ENCODE results near the gene CHSY1. TPM values are rescaled to one million over a fixed set of nuclear protein-coding genes. Genes with fewer than 3 reads are reported as not detected.
A peak's percentile ranks its signal among the peaks of the same experiment; 100 is the strongest.

Gene CHSY1
- total and polyA plus RNA-seq, 10 of the 15 experiments (the other 5 are each of a cell fraction or from before 2014, with no cell fraction given) = 1.4 to 31.2 (median 10.5) TPM

- TF ChIP-seq NR2C1 (IDR thresholded peaks at IDR 0.05) = 0 out of 2 replicates have a peak, but pooled peaks have one; percentile 24
- TF ChIP-seq, protein P1, sequence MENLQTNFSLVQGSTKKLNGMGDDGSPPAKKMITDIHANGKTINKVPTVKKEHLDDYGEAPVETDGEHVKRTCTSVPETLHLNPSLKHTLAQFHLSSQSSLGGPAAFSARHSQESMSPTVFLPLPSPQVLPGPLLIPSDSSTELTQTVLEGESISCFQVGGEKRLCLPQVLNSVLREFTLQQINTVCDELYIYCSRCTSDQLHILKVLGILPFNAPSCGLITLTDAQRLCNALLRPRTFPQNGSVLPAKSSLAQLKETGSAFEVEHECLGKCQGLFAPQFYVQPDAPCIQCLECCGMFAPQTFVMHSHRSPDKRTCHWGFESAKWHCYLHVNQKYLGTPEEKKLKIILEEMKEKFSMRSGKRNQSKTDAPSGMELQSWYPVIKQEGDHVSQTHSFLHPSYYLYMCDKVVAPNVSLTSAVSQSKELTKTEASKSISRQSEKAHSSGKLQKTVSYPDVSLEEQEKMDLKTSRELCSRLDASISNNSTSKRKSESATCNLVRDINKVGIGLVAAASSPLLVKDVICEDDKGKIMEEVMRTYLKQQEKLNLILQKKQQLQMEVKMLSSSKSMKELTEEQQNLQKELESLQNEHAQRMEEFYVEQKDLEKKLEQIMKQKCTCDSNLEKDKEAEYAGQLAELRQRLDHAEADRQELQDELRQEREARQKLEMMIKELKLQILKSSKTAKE (IDR thresholded peaks at IDR 0.05; ENCODE audit: low read depth, poor library complexity, severe bottlenecking) = peak; percentile 80
- TF ChIP-seq BACH1 (IDR thresholded peaks at IDR 0.05; ENCODE audit: borderline replicate concordance) = peak; percentile 65; the same call in 1 of the 2 replicates
- TF ChIP-seq, protein P2, sequence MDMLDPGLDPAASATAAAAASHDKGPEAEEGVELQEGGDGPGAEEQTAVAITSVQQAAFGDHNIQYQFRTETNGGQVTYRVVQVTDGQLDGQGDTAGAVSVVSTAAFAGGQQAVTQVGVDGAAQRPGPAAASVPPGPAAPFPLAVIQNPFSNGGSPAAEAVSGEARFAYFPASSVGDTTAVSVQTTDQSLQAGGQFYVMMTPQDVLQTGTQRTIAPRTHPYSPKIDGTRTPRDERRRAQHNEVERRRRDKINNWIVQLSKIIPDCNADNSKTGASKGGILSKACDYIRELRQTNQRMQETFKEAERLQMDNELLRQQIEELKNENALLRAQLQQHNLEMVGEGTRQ (IDR thresholded peaks at IDR 0.05; ENCODE audit: borderline replicate concordance, low read depth, low read length) = peak; percentile 79
- TF ChIP-seq CBFB (IDR thresholded peaks at IDR 0.05; ENCODE audit: low read depth) = peak; percentile 55; the same call in 1 of the 2 replicates
- 0 out of 2 replicates have a peak, but pooled peaks have one; percentile 12 for TF ChIP-seq TCF3 (IDR thresholded peaks at IDR 0.05; ENCODE audit: borderline replicate concordance, insufficient read depth, low read depth, low read length)
- TF ChIP-seq MEF2B (IDR thresholded peaks at IDR 0.05; ENCODE audit: partially characterized antibody, poor library complexity, severe bottlenecking) = peak; percentile 82
- peak; percentile 67; the same call in 1 of the 2 replicates for TF ChIP-seq CHD2 (IDR thresholded peaks at IDR 0.05; ENCODE audit: borderline replicate concordance, low read depth, low read length)
- TF ChIP-seq, protein P3, sequence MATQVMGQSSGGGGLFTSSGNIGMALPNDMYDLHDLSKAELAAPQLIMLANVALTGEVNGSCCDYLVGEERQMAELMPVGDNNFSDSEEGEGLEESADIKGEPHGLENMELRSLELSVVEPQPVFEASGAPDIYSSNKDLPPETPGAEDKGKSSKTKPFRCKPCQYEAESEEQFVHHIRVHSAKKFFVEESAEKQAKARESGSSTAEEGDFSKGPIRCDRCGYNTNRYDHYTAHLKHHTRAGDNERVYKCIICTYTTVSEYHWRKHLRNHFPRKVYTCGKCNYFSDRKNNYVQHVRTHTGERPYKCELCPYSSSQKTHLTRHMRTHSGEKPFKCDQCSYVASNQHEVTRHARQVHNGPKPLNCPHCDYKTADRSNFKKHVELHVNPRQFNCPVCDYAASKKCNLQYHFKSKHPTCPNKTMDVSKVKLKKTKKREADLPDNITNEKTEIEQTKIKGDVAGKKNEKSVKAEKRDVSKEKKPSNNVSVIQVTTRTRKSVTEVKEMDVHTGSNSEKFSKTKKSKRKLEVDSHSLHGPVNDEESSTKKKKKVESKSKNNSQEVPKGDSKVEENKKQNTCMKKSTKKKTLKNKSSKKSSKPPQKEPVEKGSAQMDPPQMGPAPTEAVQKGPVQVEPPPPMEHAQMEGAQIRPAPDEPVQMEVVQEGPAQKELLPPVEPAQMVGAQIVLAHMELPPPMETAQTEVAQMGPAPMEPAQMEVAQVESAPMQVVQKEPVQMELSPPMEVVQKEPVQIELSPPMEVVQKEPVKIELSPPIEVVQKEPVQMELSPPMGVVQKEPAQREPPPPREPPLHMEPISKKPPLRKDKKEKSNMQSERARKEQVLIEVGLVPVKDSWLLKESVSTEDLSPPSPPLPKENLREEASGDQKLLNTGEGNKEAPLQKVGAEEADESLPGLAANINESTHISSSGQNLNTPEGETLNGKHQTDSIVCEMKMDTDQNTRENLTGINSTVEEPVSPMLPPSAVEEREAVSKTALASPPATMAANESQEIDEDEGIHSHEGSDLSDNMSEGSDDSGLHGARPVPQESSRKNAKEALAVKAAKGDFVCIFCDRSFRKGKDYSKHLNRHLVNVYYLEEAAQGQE (IDR thresholded peaks at IDR 0.05; ENCODE audit: low read depth, low read length) = 0 out of 2 replicates have a peak, but pooled peaks have one; percentile 3
- TF ChIP-seq, protein P4, sequence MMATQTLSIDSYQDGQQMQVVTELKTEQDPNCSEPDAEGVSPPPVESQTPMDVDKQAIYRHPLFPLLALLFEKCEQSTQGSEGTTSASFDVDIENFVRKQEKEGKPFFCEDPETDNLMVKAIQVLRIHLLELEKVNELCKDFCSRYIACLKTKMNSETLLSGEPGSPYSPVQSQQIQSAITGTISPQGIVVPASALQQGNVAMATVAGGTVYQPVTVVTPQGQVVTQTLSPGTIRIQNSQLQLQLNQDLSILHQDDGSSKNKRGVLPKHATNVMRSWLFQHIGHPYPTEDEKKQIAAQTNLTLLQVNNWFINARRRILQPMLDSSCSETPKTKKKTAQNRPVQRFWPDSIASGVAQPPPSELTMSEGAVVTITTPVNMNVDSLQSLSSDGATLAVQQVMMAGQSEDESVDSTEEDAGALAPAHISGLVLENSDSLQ (IDR thresholded peaks at IDR 0.05) = peak; percentile 60
- peak; percentile 65; the same call in 1 of the 2 replicates for TF ChIP-seq NFIC (IDR thresholded peaks at IDR 0.05; ENCODE audit: low read depth, low read length)
- TF ChIP-seq, protein P5, sequence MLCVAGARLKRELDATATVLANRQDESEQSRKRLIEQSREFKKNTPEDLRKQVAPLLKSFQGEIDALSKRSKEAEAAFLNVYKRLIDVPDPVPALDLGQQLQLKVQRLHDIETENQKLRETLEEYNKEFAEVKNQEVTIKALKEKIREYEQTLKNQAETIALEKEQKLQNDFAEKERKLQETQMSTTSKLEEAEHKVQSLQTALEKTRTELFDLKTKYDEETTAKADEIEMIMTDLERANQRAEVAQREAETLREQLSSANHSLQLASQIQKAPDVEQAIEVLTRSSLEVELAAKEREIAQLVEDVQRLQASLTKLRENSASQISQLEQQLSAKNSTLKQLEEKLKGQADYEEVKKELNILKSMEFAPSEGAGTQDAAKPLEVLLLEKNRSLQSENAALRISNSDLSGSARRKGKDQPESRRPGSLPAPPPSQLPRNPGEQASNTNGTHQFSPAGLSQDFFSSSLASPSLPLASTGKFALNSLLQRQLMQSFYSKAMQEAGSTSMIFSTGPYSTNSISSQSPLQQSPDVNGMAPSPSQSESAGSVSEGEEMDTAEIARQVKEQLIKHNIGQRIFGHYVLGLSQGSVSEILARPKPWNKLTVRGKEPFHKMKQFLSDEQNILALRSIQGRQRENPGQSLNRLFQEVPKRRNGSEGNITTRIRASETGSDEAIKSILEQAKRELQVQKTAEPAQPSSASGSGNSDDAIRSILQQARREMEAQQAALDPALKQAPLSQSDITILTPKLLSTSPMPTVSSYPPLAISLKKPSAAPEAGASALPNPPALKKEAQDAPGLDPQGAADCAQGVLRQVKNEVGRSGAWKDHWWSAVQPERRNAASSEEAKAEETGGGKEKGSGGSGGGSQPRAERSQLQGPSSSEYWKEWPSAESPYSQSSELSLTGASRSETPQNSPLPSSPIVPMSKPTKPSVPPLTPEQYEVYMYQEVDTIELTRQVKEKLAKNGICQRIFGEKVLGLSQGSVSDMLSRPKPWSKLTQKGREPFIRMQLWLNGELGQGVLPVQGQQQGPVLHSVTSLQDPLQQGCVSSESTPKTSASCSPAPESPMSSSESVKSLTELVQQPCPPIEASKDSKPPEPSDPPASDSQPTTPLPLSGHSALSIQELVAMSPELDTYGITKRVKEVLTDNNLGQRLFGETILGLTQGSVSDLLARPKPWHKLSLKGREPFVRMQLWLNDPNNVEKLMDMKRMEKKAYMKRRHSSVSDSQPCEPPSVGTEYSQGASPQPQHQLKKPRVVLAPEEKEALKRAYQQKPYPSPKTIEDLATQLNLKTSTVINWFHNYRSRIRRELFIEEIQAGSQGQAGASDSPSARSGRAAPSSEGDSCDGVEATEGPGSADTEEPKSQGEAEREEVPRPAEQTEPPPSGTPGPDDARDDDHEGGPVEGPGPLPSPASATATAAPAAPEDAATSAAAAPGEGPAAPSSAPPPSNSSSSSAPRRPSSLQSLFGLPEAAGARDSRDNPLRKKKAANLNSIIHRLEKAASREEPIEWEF (IDR thresholded peaks at IDR 0.05; ENCODE audit: insufficient replicate concordance, low read depth, low read length) = peak; percentile 48
- TF ChIP-seq YY1 (IDR thresholded peaks at IDR 0.05; ENCODE audit: low read depth, low read length) = no peak; the same call in 1 of the 2 replicates
These were observed 13.2 kb upstream of the CHSY1 start (continued) for GRCh38 chr15:101264911-101265641.

All from GM12878 (cell line).